Measurements from ENCODE around the gene DPP4. TPM values are rescaled to one million over a fixed set of nuclear protein-coding genes. Genes with fewer than 3 reads are reported as not detected.

The DPP4 gene
- total and polyA plus RNA-seq, 2 of the 13 experiments (the other 11 are each of a cell fraction or from before 2014, with no cell fraction given), result 39.4 to 109 TPM

DNA sequence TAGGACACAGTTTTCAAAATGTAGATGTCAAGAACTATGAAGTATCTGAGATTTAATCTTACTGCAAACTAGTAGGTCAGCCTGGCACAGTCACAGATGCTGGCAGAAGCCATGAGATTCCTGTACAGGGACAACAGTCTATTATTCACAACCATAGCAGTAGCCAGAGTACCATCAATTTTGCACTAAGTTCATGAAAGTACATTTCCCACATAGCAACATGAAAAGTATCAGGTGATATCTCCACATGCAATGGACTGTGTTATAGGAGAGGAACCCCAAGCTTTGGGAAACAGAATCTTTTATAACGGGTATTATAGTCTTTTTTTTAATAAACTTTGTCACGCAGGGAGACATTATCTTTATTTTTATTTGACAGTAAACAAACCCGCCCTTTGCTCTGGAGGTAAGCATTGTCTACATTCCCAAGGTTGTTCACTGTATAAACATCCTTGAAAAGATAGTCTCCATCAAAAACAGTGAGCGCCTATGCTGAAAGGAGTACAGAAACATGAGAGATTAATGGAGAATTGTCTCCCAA lies 33.4 kb upstream of the DPP4 start (continued):
- TF ChIP-seq HNF4G (IDR thresholded peaks at IDR 0.05; ENCODE audit: borderline replicate concordance, low read depth, low read length) (peak; percentile 70), HNF4G (CRISPR knock-in tag; IDR thresholded peaks at IDR 0.05; ENCODE audit: borderline replicate concordance, low read depth) (no peak), PAF1 (CRISPR knock-in tag; IDR thresholded peaks at IDR 0.05) (no peak), TFE3 (CRISPR knock-in tag; IDR thresholded peaks at IDR 0.05) (peak; percentile 35; the same call in 1 of the 2 replicates), DPF2 (CRISPR knock-in tag; IDR thresholded peaks at IDR 0.05; ENCODE audit: borderline replicate concordance, low read depth) (0 out of 2 replicates have a peak, but pooled peaks have one; percentile 49), HMG20A (CRISPR knock-in tag; IDR thresholded peaks at IDR 0.05; ENCODE audit: borderline replicate concordance) (peak; percentile 93), CAMTA2 (CRISPR knock-in tag; IDR thresholded peaks at IDR 0.05; ENCODE audit: borderline replicate concordance) (no peak), ZNF75D (CRISPR knock-in tag; IDR thresholded peaks at IDR 0.05; ENCODE audit: borderline replicate concordance) (no peak), ZNF766 (CRISPR knock-in tag; IDR thresholded peaks at IDR 0.05; ENCODE audit: borderline replicate concordance) (no peak), ETV5 (CRISPR knock-in tag; IDR thresholded peaks at IDR 0.05; ENCODE audit: borderline replicate concordance) (peak; percentile 35; the same call in 1 of the 2 replicates), MBNL3 (CRISPR knock-in tag; conservative IDR thresholded peaks at IDR 0.05) (no peak), ZNF780A (CRISPR knock-in tag; IDR thresholded peaks at IDR 0.05) (no peak), RBFOX2 (IDR thresholded peaks at IDR 0.05; ENCODE audit: low read depth, low read length) (no peak), SP140L (CRISPR knock-in tag; IDR thresholded peaks at IDR 0.05; ENCODE audit: borderline replicate concordance) (no peak; the same call in 1 of the 2 replicates), SIN3A (IDR thresholded peaks at IDR 0.05; ENCODE audit: borderline replicate concordance, low read depth, low read length) (no peak), RFXAP (CRISPR knock-in tag; IDR thresholded peaks at IDR 0.05; ENCODE audit: borderline replicate concordance) (no peak)
- TF ChIP-seq, protein P1, sequence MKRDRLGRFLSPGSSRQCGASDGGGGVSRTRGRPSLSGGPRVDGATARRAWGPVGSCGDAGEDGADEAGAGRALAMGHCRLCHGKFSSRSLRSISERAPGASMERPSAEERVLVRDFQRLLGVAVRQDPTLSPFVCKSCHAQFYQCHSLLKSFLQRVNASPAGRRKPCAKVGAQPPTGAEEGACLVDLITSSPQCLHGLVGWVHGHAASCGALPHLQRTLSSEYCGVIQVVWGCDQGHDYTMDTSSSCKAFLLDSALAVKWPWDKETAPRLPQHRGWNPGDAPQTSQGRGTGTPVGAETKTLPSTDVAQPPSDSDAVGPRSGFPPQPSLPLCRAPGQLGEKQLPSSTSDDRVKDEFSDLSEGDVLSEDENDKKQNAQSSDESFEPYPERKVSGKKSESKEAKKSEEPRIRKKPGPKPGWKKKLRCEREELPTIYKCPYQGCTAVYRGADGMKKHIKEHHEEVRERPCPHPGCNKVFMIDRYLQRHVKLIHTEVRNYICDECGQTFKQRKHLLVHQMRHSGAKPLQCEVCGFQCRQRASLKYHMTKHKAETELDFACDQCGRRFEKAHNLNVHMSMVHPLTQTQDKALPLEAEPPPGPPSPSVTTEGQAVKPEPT (CRISPR knock-in tag; IDR thresholded peaks at IDR 0.05; ENCODE audit: low read depth), result no peak
- TF ChIP-seq, protein P2, sequence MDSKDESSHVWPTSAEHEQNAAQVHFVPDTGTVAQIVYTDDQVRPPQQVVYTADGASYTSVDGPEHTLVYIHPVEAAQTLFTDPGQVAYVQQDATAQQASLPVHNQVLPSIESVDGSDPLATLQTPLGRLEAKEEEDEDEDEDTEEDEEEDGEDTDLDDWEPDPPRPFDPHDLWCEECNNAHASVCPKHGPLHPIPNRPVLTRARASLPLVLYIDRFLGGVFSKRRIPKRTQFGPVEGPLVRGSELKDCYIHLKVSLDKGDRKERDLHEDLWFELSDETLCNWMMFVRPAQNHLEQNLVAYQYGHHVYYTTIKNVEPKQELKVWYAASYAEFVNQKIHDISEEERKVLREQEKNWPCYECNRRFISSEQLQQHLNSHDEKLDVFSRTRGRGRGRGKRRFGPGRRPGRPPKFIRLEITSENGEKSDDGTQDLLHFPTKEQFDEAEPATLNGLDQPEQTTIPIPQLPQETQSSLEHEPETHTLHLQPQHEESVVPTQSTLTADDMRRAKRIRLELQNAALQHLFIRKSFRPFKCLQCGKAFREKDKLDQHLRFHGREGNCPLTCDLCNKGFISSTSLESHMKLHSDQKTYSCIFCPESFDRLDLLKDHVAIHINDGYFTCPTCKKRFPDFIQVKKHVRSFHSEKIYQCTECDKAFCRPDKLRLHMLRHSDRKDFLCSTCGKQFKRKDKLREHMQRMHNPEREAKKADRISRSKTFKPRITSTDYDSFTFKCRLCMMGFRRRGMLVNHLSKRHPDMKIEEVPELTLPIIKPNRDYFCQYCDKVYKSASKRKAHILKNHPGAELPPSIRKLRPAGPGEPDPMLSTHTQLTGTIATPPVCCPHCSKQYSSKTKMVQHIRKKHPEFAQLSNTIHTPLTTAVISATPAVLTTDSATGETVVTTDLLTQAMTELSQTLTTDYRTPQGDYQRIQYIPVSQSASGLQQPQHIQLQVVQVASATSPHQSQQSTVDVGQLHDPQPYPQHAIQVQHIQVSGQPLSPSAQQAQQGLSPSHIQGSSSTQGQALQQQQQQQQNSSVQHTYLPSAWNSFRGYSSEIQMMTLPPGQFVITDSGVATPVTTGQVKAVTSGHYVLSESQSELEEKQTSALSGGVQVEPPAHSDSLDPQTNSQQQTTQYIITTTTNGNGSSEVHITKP (CRISPR knock-in tag; IDR thresholded peaks at IDR 0.05; ENCODE audit: low read depth), result no peak; the same call in 1 of the 2 replicates
